GM23338 (cell line): ENCODE data around the gene RUNX3. TPM values are rescaled to one million over a fixed set of nuclear protein-coding genes. Genes with fewer than 3 reads are reported as not detected.

Experiments used
- ATAC-seq: fragments of 200-7000 bp; cut with Tn5 transposase; 3 replicates; pipeline ENCODE4 v1.9.1; 2020
- DNase-seq: peaks from one replicate; pipeline ENCODE4 v3.0.0-alpha.2; 2015; ENCODE audit warnings: low spot score
- H2AFZ ChIP-seq: fragments of 200-600 bp; sonication (generic); 2 replicates; pipeline ENCODE4 v1.8.0; 2016; ENCODE audit warnings: antibody characterized with exemption, mild to moderate bottlenecking, moderate library complexity
- H3F3A ChIP-seq: fragments of 200-600 bp; sonication (generic); replicated peaks from 2 replicates; pipeline ENCODE4 v1.8.0; 2017; ENCODE audit warnings: antibody characterized with exemption, mixed run types, low read depth
- H3K27ac ChIP-seq: fragments of 200-600 bp; sonication (generic); 2 replicates; pipeline ENCODE4 v1.6.1; 2016; ENCODE audit warnings: low read depth
- H3K27me3 ChIP-seq: fragments of 200-600 bp; sonication (generic); 2 replicates; pipeline ENCODE4 v1.8.0; 2016; ENCODE audit warnings: mild to moderate bottlenecking, mixed run types, moderate library complexity; ENCODE audit not compliant: insufficient read depth
- H3K36me3 ChIP-seq: fragments of 200-600 bp; sonication (generic); 2 replicates; pipeline ENCODE4 v1.8.0; 2016; ENCODE audit warnings: mild to moderate bottlenecking; ENCODE audit not compliant: insufficient read depth
- H3K4me1 ChIP-seq: fragments of 200-600 bp; sonication (generic); 2 replicates; pipeline ENCODE4 v1.8.0; 2016; ENCODE audit warnings: mild to moderate bottlenecking, moderate library complexity; ENCODE audit not compliant: insufficient read depth
- H3K4me2 ChIP-seq: fragments of 200-600 bp; sonication (generic); 2 replicates; pipeline ENCODE4 v1.7.1; 2017; ENCODE audit warnings: mixed run types
- H3K4me3 ChIP-seq: fragments of 200-600 bp; sonication (generic); 2 replicates; pipeline ENCODE4 v1.6.1; 2016; ENCODE audit warnings: mixed run types
- H3K79me2 ChIP-seq: fragments of 200-600 bp; sonication (generic); replicated peaks from 2 replicates; pipeline ENCODE4 v1.8.0; 2017; ENCODE audit warnings: mild to moderate bottlenecking; ENCODE audit not compliant: insufficient read depth
- H3K9me2 ChIP-seq: fragments of 200-600 bp; sonication (generic); 2 replicates; pipeline ENCODE4 v1.8.0; 2017; ENCODE audit not compliant: insufficient read depth
- H4K20me1 ChIP-seq: fragments of 200-600 bp; sonication (generic); replicated peaks from 2 replicates; pipeline ENCODE4 v1.8.0; 2017; ENCODE audit warnings: mild to moderate bottlenecking; ENCODE audit not compliant: insufficient read depth
- H3K27ac Mint-ChIP-seq: 2 replicates; pipeline ENCODE4 v1.8.0; 2020; ENCODE audit warnings: inconsistent platforms, mild to moderate bottlenecking, moderate library complexity, mixed read lengths
- H3K27me3 Mint-ChIP-seq: 3 replicates; pipeline ENCODE4 v1.8.0; 2022; ENCODE audit warnings: low read depth, mild to moderate bottlenecking, moderate library complexity, mixed read lengths, inconsistent platforms; ENCODE audit not compliant: insufficient read depth, poor library complexity
- H3K36me3 Mint-ChIP-seq: 3 replicates; pipeline ENCODE4 v1.8.0; 2021; ENCODE audit warnings: low read depth, mild to moderate bottlenecking, inconsistent platforms, moderate library complexity, mixed read lengths
- H3K4me1 Mint-ChIP-seq: 3 replicates; pipeline ENCODE4 v1.8.0; 2020; ENCODE audit warnings: mild to moderate bottlenecking, inconsistent platforms, mixed read lengths
- H3K4me3 Mint-ChIP-seq: 3 replicates; pipeline ENCODE4 v1.8.0; 2021; ENCODE audit warnings: moderate library complexity, mild to moderate bottlenecking, inconsistent platforms, mixed read lengths
- H3K9me3 Mint-ChIP-seq: 3 replicates; pipeline ENCODE4 v1.8.0; 2020; ENCODE audit warnings: moderate library complexity, mild to moderate bottlenecking, inconsistent platforms, mixed read lengths
- EZH2 ChIP-seq: fragments of 200-600 bp; sonication (generic); IDR thresholded peaks from one replicate; pipeline ENCODE4 v1.8.0; 2017; ENCODE audit warnings: antibody characterized with exemption, mild to moderate bottlenecking, low read depth; ENCODE audit not compliant: unreplicated experiment
- EZH2phosphoT487 ChIP-seq: fragments of 200-600 bp; sonication (generic); IDR thresholded peaks from one replicate; pipeline ENCODE4 v1.8.1; 2018; ENCODE audit warnings: antibody characterized with exemption; ENCODE audit not compliant: unreplicated experiment
- JUNB ChIP-seq: IDR thresholded peaks from one replicate; pipeline ENCODE4 v1.6.1; 2016; ENCODE audit warnings: antibody characterized with exemption; ENCODE audit not compliant: unreplicated experiment
- POLR2AphosphoS5 ChIP-seq: IDR thresholded peaks from 2 replicates; pipeline ENCODE4 v1.6.1; 2016; ENCODE audit warnings: antibody characterized with exemption, low read depth
- ZNF114 ChIP-seq: fragments of 250-450 bp; sonication (Bioruptor Pico); IDR thresholded peaks from 2 replicates; pipeline ENCODE4 v1.5.0; 2020; ENCODE audit warnings: mild to moderate bottlenecking, moderate library complexity
- ZNF331 ChIP-seq: fragments of 250-450 bp; sonication (Bioruptor Pico); IDR thresholded peaks from 2 replicates; pipeline ENCODE4 v1.5.0; 2020; ENCODE audit warnings: low read depth, mild to moderate bottlenecking, moderate library complexity
- polyA plus RNA-seq: library from polyadenylated mRNA; unstranded; fragments of >200 nt; fragmentation: Nextera tagmentation; extraction: Ambion mirVana; gene quantifications from 2 replicates; pipeline ENCODE4 v1.2.1, GENCODE V29; 2016
- total RNA-seq: library from RNA; depleted of rRNA; stranded (reverse); fragments of >200 nt; shearing (Covaris generic); gene quantifications from 2 replicates; pipeline ENCODE4 v1.2.3, GENCODE V29; 2014
- TF ChIP-seq, protein P1 (sequence below): fragments of 250-450 bp; sonication (Bioruptor Pico); IDR thresholded peaks from 2 replicates; pipeline ENCODE4 v1.5.0; 2020; ENCODE audit warnings: mild to moderate bottlenecking, moderate library complexity
- TF ChIP-seq, protein P2 (sequence below): IDR thresholded peaks from one replicate; pipeline ENCODE4 v1.6.1; 2018; ENCODE audit warnings: antibody characterized with exemption; ENCODE audit not compliant: unreplicated experiment

Gene RUNX3
- total and polyA plus RNA-seq, 2 experiments from 2014 or later, result 0.23 to 0.73 TPM

DNA sequence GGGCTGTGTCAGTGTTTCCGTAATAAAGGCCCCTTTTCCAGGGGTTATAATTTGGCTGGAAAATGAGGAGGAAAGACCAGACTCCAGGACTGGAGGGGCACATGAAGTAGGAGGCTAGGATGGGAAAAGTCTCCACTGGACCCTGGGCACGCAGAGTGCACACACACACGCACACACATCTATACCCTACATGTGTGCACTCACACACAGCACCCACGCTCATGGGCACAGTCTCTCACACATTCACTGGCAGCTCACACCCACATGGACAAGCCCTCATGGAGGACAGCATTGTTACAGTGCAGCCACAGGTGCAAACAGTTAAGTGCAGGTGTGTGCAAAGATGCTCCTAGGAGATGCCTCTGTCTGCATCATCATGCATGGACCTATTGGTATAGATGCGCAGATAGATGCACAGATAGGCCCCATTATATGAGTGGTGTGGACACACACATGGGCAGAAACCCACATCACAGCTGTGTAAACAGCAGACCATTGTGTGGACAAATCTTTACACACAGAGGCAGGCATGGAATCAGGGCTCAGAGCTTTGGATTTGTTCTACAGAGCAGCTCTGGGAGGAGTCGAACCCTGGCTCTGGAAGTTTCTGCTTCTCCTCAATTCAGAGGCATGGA is 9.1 kb upstream of the RUNX3 start (continued):
- TF ChIP-seq, protein P1, sequence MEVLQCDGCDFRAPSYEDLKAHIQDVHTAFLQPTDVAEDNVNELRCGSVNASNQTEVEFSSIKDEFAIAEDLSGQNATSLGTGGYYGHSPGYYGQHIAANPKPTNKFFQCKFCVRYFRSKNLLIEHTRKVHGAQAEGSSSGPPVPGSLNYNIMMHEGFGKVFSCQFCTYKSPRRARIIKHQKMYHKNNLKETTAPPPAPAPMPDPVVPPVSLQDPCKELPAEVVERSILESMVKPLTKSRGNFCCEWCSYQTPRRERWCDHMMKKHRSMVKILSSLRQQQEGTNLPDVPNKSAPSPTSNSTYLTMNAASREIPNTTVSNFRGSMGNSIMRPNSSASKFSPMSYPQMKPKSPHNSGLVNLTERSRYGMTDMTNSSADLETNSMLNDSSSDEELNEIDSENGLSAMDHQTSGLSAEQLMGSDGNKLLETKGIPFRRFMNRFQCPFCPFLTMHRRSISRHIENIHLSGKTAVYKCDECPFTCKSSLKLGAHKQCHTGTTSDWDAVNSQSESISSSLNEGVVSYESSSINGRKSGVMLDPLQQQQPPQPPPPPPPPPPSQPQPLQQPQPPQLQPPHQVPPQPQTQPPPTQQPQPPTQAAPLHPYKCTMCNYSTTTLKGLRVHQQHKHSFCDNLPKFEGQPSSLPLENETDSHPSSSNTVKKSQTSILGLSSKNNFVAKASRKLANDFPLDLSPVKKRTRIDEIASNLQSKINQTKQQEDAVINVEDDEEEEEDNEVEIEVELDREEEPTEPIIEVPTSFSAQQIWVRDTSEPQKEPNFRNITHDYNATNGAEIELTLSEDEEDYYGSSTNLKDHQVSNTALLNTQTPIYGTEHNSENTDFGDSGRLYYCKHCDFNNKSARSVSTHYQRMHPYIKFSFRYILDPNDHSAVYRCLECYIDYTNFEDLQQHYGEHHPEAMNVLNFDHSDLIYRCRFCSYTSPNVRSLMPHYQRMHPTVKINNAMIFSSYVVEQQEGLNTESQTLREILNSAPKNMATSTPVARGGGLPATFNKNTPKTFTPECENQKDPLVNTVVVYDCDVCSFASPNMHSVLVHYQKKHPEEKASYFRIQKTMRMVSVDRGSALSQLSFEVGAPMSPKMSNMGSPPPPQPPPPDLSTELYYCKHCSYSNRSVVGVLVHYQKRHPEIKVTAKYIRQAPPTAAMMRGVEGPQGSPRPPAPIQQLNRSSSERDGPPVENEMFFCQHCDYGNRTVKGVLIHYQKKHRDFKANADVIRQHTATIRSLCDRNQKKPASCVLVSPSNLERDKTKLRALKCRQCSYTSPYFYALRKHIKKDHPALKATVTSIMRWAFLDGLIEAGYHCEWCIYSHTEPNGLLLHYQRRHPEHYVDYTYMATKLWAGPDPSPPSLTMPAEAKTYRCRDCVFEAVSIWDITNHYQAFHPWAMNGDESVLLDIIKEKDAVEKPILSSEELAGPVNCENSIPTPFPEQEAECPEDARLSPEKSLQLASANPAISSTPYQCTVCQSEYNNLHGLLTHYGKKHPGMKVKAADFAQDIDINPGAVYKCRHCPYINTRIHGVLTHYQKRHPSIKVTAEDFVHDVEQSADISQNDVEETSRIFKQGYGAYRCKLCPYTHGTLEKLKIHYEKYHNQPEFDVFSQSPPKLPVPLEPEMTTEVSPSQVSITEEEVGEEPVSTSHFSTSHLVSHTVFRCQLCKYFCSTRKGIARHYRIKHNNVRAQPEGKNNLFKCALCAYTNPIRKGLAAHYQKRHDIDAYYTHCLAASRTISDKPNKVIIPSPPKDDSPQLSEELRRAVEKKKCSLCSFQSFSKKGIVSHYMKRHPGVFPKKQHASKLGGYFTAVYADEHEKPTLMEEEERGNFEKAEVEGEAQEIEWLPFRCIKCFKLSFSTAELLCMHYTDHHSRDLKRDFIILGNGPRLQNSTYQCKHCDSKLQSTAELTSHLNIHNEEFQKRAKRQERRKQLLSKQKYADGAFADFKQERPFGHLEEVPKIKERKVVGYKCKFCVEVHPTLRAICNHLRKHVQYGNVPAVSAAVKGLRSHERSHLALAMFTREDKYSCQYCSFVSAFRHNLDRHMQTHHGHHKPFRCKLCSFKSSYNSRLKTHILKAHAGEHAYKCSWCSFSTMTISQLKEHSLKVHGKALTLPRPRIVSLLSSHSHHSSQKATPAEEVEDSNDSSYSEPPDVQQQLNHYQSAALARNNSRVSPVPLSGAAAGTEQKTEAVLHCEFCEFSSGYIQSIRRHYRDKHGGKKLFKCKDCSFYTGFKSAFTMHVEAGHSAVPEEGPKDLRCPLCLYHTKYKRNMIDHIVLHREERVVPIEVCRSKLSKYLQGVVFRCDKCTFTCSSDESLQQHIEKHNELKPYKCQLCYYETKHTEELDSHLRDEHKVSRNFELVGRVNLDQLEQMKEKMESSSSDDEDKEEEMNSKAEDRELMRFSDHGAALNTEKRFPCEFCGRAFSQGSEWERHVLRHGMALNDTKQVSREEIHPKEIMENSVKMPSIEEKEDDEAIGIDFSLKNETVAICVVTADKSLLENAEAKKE, result no peak
- no peak for TF ChIP-seq ZNF331
- TF ChIP-seq JUNB, result no peak

DNA sequence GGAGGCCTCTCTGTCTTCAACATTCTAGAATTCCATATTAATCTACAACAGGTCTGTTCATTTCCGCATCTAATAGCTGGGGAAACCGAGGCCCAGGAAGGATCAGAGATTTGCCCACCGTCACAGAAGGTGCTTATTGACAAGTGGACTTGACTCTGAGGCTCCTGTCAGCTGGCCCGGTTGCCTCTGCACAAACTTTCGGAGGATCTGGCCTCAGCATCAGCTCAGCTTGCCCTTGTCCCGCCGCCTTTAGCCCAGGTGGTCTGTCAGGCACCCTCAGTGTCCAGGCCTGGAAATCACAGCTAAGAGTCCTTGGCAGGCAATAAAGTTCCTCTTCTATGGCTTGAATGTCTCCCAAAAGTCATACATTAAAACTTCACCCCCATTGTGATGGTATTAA is 8.2 kb upstream of the RUNX3 start:
- no peak overlapping the region for H3K27ac Mint-ChIP-seq
- no peaks in the 10 kb centered on the region for H3K79me2 ChIP-seq
- H2AFZ ChIP-seq, result no peak overlapping the region
- H3K4me3 Mint-ChIP-seq, result no peak overlapping the region
- peaks cover 35% of the 10 kb centered on the region for H3K4me1 ChIP-seq
- 0 out of 2 replicates have a peak, but pooled peaks cover 4% of the 10 kb centered on the region for H3F3A ChIP-seq
- H3K27me3 Mint-ChIP-seq, result peaks cover 35% of the 10 kb centered on the region
- H3K4me3 ChIP-seq, result no peak overlapping the region
- H3K36me3 ChIP-seq, result no peaks in the 10 kb centered on the region
- peaks cover 34% of the 10 kb centered on the region for H3K4me1 Mint-ChIP-seq
- no peak for TF ChIP-seq EZH2
- TF ChIP-seq POLR2AphosphoS5, result no peak
- TF ChIP-seq, protein P2, sequence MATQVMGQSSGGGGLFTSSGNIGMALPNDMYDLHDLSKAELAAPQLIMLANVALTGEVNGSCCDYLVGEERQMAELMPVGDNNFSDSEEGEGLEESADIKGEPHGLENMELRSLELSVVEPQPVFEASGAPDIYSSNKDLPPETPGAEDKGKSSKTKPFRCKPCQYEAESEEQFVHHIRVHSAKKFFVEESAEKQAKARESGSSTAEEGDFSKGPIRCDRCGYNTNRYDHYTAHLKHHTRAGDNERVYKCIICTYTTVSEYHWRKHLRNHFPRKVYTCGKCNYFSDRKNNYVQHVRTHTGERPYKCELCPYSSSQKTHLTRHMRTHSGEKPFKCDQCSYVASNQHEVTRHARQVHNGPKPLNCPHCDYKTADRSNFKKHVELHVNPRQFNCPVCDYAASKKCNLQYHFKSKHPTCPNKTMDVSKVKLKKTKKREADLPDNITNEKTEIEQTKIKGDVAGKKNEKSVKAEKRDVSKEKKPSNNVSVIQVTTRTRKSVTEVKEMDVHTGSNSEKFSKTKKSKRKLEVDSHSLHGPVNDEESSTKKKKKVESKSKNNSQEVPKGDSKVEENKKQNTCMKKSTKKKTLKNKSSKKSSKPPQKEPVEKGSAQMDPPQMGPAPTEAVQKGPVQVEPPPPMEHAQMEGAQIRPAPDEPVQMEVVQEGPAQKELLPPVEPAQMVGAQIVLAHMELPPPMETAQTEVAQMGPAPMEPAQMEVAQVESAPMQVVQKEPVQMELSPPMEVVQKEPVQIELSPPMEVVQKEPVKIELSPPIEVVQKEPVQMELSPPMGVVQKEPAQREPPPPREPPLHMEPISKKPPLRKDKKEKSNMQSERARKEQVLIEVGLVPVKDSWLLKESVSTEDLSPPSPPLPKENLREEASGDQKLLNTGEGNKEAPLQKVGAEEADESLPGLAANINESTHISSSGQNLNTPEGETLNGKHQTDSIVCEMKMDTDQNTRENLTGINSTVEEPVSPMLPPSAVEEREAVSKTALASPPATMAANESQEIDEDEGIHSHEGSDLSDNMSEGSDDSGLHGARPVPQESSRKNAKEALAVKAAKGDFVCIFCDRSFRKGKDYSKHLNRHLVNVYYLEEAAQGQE, result no peak
- no peak for TF ChIP-seq ZNF114 (CRISPR knock-in tag)
- TF ChIP-seq EZH2phosphoT487, result no peak
- ATAC-seq, result no peak
- no peaks in the 10 kb centered on the region for H3K9me3 Mint-ChIP-seq
- H3K4me2 ChIP-seq, result peak overlapping the region; percentile 43; the same call in 1 of the 2 replicates
- no peak for DNase-seq
- no peaks in the 10 kb centered on the region for H3K36me3 Mint-ChIP-seq
- H3K27ac ChIP-seq, result no peak overlapping the region
- H4K20me1 ChIP-seq, result no peaks in the 10 kb centered on the region
- peaks cover 34% of the 10 kb centered on the region for H3K27me3 ChIP-seq
- H3K9me2 ChIP-seq, result no peaks in the 10 kb centered on the region
